H9 (cell line): ENCODE data around the gene PAIP2. TPM values are rescaled to one million over a fixed set of nuclear protein-coding genes. Genes with fewer than 3 reads are reported as not detected.

Experiments used
- DNase-seq: peaks from one replicate; pipeline ENCODE4 v3.0.0-alpha.2; 2017
- H2AFZ ChIP-seq: one replicate; pipeline ENCODE4 v1.6.1; 2013; ENCODE audit warnings: mild to moderate bottlenecking, low read length, control low read depth, moderate library complexity
- H2AK5ac ChIP-seq: 2 replicates; pipeline ENCODE4 v1.6.1; 2013; ENCODE audit warnings: low read length, control low read depth, mixed read lengths; ENCODE audit not compliant: insufficient read length
- H2BK120ac ChIP-seq: one replicate; pipeline ENCODE4 v1.6.1; 2013; ENCODE audit warnings: low read depth, mild to moderate bottlenecking, low read length, control low read depth, inconsistent platforms; ENCODE audit not compliant: poor library complexity, severe bottlenecking
- H2BK12ac ChIP-seq: 2 replicates; pipeline ENCODE4 v1.6.1; 2013; ENCODE audit warnings: low read length, control low read depth, mixed read lengths, low read depth; ENCODE audit not compliant: insufficient read length
- H2BK15ac ChIP-seq: 2 replicates; pipeline ENCODE4 v1.6.1; 2013; ENCODE audit warnings: low read depth, low read length, control low read depth
- H2BK20ac ChIP-seq: one replicate; pipeline ENCODE4 v1.6.1; 2013; ENCODE audit warnings: low read depth, mild to moderate bottlenecking, low read length, control low read depth, inconsistent platforms; ENCODE audit not compliant: poor library complexity, severe bottlenecking
- H2BK5ac ChIP-seq: 2 replicates; pipeline ENCODE4 v1.6.1; 2013; ENCODE audit warnings: low read length, control low read depth, mixed read lengths; ENCODE audit not compliant: insufficient read length
- H3K14ac ChIP-seq: 2 replicates; pipeline ENCODE4 v1.6.1; 2013; ENCODE audit warnings: low read length, control low read depth; ENCODE audit not compliant: insufficient read depth
- H3K18ac ChIP-seq: 2 replicates; pipeline ENCODE4 v1.6.1; 2013; ENCODE audit warnings: low read depth, mild to moderate bottlenecking, mixed read lengths, low read length, control low read depth; ENCODE audit not compliant: insufficient read length
- H3K23ac ChIP-seq: 2 replicates; pipeline ENCODE4 v1.6.1; 2013; ENCODE audit warnings: low read length, control low read depth, mixed read lengths, low read depth; ENCODE audit not compliant: insufficient read length
- H3K23me2 ChIP-seq: 2 replicates; pipeline ENCODE4 v1.6.1; 2013; ENCODE audit warnings: low read depth, mild to moderate bottlenecking, mixed read lengths, low read length, control low read depth; ENCODE audit not compliant: insufficient read length, poor library complexity, severe bottlenecking
- H3K27ac ChIP-seq: 2 replicates; pipeline ENCODE4 v1.5.1; 2013; ENCODE audit warnings: low read length, control low read depth, mixed read lengths, low read depth; ENCODE audit not compliant: insufficient read length
- H3K27me3 ChIP-seq: 2 replicates; pipeline ENCODE4 v1.6.1; 2013; ENCODE audit warnings: low read length, control low read depth, inconsistent platforms; ENCODE audit not compliant: insufficient read depth
- H3K4ac ChIP-seq: 2 replicates; pipeline ENCODE4 v1.6.1; 2013; ENCODE audit warnings: low read depth, mild to moderate bottlenecking, control low read depth, inconsistent platforms, low read length, moderate library complexity
- H3K4me1 ChIP-seq: 2 replicates; pipeline ENCODE4 v1.6.1; 2013; ENCODE audit warnings: low read length, control low read depth, inconsistent platforms; ENCODE audit not compliant: insufficient read depth
- H3K4me2 ChIP-seq: 2 replicates; pipeline ENCODE4 v1.6.1; 2013; ENCODE audit warnings: low read length, control low read depth, mixed read lengths; ENCODE audit not compliant: insufficient read length, insufficient read depth
- H3K56ac ChIP-seq: 2 replicates; pipeline ENCODE4 v1.6.1; 2013; ENCODE audit warnings: low read depth, mild to moderate bottlenecking, mixed read lengths, low read length, control low read depth; ENCODE audit not compliant: insufficient read length
- H3K79me1 ChIP-seq: 2 replicates; pipeline ENCODE4 v1.6.1; 2013; ENCODE audit warnings: low read depth, mild to moderate bottlenecking, moderate library complexity, low read length, control low read depth, inconsistent platforms; ENCODE audit not compliant: insufficient read depth, poor library complexity, severe bottlenecking
- H3K79me2 ChIP-seq: 2 replicates; pipeline ENCODE4 v1.6.1; 2013; ENCODE audit warnings: low read length, control low read depth, inconsistent platforms; ENCODE audit not compliant: insufficient read depth
- H3K9ac ChIP-seq: 2 replicates; pipeline ENCODE4 v1.6.1; 2013; ENCODE audit warnings: low read length, control low read depth, mixed read lengths; ENCODE audit not compliant: insufficient read length; ENCODE audit errors: extremely low read depth
- H3K9me3 ChIP-seq: one replicate; pipeline ENCODE4 v1.6.1; 2013; ENCODE audit warnings: low read depth, low read length, inconsistent platforms; ENCODE audit not compliant: control insufficient read depth
- H3T11ph ChIP-seq: one replicate; pipeline ENCODE4 v1.6.1; 2013; ENCODE audit warnings: mild to moderate bottlenecking, low read length, control low read depth, inconsistent platforms
- H4K20me1 ChIP-seq: one replicate; pipeline ENCODE4 v1.6.1; 2013; ENCODE audit not compliant: control insufficient read depth, insufficient read length, insufficient read depth
- H4K5ac ChIP-seq: 2 replicates; pipeline ENCODE4 v1.6.1; 2013; ENCODE audit warnings: low read depth, mild to moderate bottlenecking, mixed read lengths, low read length, control low read depth; ENCODE audit not compliant: insufficient read length
- H4K8ac ChIP-seq: replicated peaks from 2 replicates; pipeline ENCODE4 v1.6.1; 2013; ENCODE audit warnings: low read length, control low read depth, mixed read lengths, low read depth; ENCODE audit not compliant: insufficient read length
- H4K91ac ChIP-seq: 2 replicates; pipeline ENCODE4 v1.6.1; 2013; ENCODE audit warnings: low read depth, mild to moderate bottlenecking, moderate library complexity, mixed read lengths, low read length, control low read depth; ENCODE audit not compliant: insufficient read length
- H3K27ac Mint-ChIP-seq, 3 experiments: 2 replicates in 2 of 3; 3 replicates in 1 of 3; pipeline ENCODE4 v1.8.0; 2020 to 2021; ENCODE audit warnings: mixed read lengths in 3 of 3, mild to moderate bottlenecking in 1 of 3, moderate library complexity in 1 of 3
- H3K27me3 Mint-ChIP-seq: 2 replicates; pipeline ENCODE4 v1.8.0; 2021; ENCODE audit warnings: low read depth, mild to moderate bottlenecking, moderate library complexity, mixed read lengths
- H3K36me3 Mint-ChIP-seq, 3 experiments: 2 replicates in 2 of 3; 3 replicates in 1 of 3; pipeline ENCODE4 v1.8.0; 2020 to 2021; ENCODE audit warnings: low read depth in 3 of 3, mixed read lengths in 3 of 3; ENCODE audit not compliant: insufficient read depth in 1 of 3
- H3K4me1 Mint-ChIP-seq, 2 experiments: 2 replicates each; pipeline ENCODE4 v1.8.0; 2020; ENCODE audit warnings: mixed read lengths in 2 of 2
- H3K4me3 Mint-ChIP-seq, 2 experiments: 2 replicates in 1 of 2; 3 replicates in 1 of 2; pipeline ENCODE4 v1.8.0; 2020 to 2021; ENCODE audit warnings: mild to moderate bottlenecking in 2 of 2, mixed read lengths in 2 of 2, moderate library complexity in 1 of 2
- H3K9me3 Mint-ChIP-seq, 2 experiments: 2 replicates in 1 of 2; 3 replicates in 1 of 2; pipeline ENCODE4 v1.8.0; 2020; ENCODE audit warnings: mild to moderate bottlenecking in 2 of 2, mixed read lengths in 2 of 2, moderate library complexity in 1 of 2
- WGBS: extraction: QIAGEN DNeasy Blood & Tissue Kit; methylation state at CpG from one replicate; pipeline ENCODE4 v1.1.7; 2013; ENCODE audit warnings: missing lambda C conversion rate, low lambda C conversion rate, mixed read lengths; ENCODE audit not compliant: insufficient read length; ENCODE audit errors: extremely low coverage; 5-methylcytosine and 5-hydroxymethylcytosine counted together
- total RNA-seq: library from RNA; stranded (reverse); gene quantifications from 2 replicates; pipeline ENCODE4 v1.2.1, GENCODE V29; 2021
- TF ChIP-seq, protein P1 (sequence below): fragments of 200-600 bp; sonication (generic); conservative IDR thresholded peaks from 3 replicates; pipeline ENCODE4 v1.8.0; 2021; ENCODE audit warnings: antibody characterized with exemption, mild to moderate bottlenecking

PAIP2 gene
- total RNA-seq, 1 experiment from 2014 or later: 121 TPM

DNA sequence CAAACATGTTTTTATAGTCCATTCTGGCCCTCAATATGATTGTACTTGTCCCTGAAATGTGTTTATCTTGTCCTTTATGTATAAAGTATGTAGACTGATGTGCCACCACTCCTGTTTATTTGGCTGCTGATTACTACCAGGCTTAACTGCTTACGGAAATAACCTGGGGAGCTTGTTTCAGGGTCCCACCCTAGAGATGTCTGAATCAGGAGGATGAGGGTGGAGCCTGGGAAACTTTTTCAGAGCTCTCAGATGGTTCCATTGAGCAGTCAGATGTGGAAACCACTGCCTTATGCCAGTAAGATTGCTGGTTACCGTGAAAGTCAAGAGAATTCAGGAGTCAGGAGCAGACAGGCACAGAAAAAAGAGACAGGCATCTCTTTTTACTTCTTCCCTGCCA is 22.3 kb downstream of the PAIP2 start:
- Histone ChIP-seq H4K20me1 (no peaks in the 10 kb centered on the region), H2BK5ac (no peak overlapping the region), H3K23me2 (no peaks in the 10 kb centered on the region), H3K9ac (no peak overlapping the region), H3K18ac (no peak overlapping the region), H4K5ac (no peak overlapping the region), H3K4ac (no peak overlapping the region), H2AFZ (no peak overlapping the region), H3K23ac (no peak overlapping the region), H4K91ac (no peak overlapping the region), H3K27me3 (no peaks in the 10 kb centered on the region), H4K8ac (no peak overlapping the region), H3T11ph (no peak overlapping the region), H3K79me1 (peaks cover 15% of the 10 kb centered on the region), H3K4me1 (no peaks in the 10 kb centered on the region), H2BK20ac (no peak overlapping the region), H2BK120ac (no peak overlapping the region), H3K9me3 (no peaks in the 10 kb centered on the region), H3K56ac (no peak overlapping the region), H2AK5ac (no peak overlapping the region), H3K79me2 (peaks cover 8% of the 10 kb centered on the region; the same call in 1 of the 2 replicates), H3K27ac (no peak overlapping the region), H2BK15ac (no peak overlapping the region), H2BK12ac (no peak overlapping the region), H3K14ac (no peak overlapping the region), H3K4me2 (no peak overlapping the region)
- DNase-seq: no peak
- Mint-ChIP-seq H3K4me3 (no peak overlapping the region), H3K36me3 (peaks cover 33 to 60% (median 55%) of the 10 kb centered on the region in 3 experiments; a peak in 6 of 7 replicates), H3K9me3 (no peaks in the 10 kb centered on the region), H3K4me1 (no peaks in the 10 kb centered on the region), H3K27me3 (no peaks in the 10 kb centered on the region), H3K27ac (0 out of 7 replicates have a peak overlapping the region, but pooled peaks of 1 of the 3 experiments have one; percentile 29)
- TF ChIP-seq, protein P1, sequence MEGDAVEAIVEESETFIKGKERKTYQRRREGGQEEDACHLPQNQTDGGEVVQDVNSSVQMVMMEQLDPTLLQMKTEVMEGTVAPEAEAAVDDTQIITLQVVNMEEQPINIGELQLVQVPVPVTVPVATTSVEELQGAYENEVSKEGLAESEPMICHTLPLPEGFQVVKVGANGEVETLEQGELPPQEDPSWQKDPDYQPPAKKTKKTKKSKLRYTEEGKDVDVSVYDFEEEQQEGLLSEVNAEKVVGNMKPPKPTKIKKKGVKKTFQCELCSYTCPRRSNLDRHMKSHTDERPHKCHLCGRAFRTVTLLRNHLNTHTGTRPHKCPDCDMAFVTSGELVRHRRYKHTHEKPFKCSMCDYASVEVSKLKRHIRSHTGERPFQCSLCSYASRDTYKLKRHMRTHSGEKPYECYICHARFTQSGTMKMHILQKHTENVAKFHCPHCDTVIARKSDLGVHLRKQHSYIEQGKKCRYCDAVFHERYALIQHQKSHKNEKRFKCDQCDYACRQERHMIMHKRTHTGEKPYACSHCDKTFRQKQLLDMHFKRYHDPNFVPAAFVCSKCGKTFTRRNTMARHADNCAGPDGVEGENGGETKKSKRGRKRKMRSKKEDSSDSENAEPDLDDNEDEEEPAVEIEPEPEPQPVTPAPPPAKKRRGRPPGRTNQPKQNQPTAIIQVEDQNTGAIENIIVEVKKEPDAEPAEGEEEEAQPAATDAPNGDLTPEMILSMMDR: no peak
- WGBS: no CpG with 5 or more reads among the region's 2 CpGs
